HG02938 (cell line): ENCODE data around the gene DZIP1.

Source experiments
- ATAC-seq: cut with Tn5 transposase; IDR thresholded peaks from one replicate; pipeline ENCODE4 v1.9.1; 2021; ENCODE audit warnings: mild to moderate bottlenecking, moderate library complexity; ENCODE audit not compliant: unreplicated experiment

Gene DZIP1

DNA sequence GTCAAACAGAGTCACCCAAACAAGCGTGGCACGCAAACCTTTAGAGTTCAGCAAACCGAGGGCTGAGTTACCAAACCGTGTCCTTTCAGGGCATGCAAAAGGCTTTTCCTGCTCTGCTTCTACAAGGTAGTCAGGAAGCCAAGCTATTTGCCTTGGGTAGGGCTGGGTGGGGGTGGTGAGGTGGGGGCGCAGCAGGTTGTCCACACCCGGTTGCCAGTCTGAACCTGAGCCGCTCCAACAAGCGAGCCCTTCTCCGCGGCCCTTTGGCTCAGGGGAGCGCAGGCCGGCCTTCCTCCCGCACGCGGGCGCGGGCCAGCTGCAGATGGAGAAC is 92.3 kb downstream of the DZIP1 start:
- no peak for ATAC-seq

DNA sequence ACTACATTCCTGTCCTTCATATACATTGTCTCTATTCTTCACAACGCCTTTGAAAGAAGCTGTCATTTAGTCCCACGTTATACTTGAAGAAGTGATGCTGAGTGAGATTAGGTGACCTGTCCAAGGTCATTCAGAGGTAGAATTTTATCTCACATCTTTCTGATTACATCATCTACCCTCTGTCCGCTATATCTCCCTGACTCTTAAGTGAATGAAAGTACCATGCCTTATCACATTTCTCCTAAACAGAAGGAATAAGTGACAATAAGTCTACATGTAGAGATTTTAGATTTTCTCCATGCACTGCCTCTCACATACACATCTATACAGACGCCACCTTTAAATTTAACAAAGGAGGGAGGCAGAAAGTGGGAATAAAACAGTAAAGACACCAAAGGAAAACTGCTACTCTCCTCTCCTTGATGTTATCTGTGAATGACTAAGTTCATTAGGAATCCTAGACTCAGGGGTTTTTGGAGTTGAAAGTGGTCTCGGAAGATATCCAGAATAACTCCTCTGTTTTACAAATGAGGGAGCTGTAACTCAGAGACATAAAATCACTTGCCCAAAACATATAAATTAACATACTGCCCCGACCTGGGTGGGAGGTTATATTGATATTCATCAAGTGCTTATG is 96.9 kb downstream of the DZIP1 start:
- no peak for ATAC-seq

DNA sequence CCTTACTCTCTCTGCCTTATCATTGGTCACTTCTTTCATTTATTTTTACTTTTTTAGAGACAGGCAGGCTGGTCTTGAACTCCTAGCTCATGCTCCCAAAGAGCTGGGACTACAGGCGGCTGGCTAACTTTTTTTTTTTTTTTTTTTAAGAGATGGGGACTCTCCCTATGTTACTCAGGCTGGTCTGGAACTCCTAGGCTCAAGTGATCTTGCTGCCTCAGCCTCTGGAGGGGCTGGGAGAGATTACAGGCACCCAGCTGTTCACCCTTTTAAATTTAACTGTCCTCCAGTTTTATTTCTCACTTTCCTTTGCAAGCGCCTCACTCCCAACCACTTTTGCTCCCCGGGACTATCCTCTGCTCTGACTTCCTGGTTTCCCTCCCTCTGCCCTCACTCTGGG is 97.6 kb downstream of the DZIP1 start:
- no peak for ATAC-seq

DNA sequence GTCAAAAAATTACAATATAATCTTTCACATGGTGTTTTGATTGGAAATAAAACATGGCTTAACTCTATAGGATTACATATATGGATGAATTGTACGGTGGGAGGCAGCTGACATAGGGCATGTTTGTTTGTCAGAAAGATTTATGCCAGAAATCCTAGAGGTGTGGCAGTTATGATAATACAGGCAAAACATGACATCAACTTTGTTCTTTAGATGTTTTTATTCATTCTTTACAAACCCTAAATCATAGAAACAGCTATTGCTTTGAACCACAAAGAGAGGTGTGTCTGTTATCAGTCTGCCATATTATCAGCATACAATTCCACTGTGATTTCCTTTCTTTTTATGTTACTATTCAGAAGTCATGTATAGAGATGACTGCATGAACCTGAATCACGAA is 100.2 kb downstream of the DZIP1 start:
- no peak for ATAC-seq

DNA sequence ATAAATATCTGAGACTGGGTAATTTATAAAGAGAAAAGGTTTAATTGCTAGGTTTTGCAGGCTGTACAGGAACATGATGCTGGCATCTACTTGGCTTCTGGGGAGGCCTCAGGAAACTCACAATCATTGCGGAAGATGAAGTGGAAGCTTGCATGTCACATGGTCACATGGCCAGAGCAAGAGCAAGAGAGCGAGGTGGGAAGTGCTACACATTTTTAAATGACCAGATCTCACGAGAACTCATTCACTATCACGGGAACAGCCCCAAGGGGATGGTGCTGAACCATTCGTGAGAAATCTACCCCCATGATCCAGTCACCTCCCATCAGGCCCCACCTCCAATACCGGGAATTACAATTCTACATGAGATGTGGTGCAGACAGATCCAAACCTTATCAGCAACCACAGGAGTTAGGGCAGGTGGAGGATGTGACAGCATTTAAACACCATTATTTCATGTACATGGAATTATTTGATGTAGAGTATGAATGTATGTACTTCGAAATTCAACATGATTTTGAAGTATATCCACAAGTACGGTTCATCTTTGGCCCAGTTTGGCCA is 102.5 kb downstream of the DZIP1 start:
- no peak for ATAC-seq

DNA sequence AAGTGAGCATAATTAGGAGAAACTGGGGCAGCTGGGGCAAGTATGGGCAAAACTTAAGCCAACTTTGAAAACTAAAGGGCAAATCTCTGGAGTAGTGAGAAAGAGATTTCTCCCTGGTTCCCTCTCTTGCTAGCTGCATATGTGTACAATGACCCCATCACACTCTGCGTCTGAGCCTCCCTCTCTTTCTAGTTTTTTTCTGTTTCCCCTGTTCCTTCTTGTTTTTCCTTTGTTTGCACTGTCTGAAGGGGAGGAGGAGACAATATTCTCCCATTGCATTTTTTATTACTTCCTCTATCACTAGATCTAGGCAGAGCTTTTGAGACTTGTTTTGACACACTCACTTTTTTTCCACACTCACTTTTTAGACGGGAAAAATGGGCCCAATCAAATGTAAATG is 103.2 kb downstream of the DZIP1 start:
- ATAC-seq, result no peak

DNA sequence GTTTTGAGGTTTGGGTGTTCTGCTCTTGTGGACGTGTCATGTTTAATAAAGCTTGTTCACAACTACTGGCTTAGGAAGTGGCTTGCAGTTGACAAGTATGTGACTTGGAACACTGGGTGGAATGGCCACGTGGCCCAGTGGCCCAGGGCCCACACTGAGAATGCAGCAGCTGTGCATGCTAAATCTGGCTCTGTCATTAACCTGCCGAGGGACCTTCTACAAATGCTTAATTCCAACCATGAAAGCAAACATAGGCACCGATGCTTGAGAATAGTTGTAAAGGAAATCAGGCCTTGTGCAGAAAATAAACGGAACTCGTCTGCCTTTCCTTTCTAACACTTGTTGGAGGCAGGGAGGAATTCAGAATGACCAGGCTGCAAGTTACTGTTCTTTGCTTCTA is 103.6 kb downstream of the DZIP1 start:
- ATAC-seq, result no peak

DNA sequence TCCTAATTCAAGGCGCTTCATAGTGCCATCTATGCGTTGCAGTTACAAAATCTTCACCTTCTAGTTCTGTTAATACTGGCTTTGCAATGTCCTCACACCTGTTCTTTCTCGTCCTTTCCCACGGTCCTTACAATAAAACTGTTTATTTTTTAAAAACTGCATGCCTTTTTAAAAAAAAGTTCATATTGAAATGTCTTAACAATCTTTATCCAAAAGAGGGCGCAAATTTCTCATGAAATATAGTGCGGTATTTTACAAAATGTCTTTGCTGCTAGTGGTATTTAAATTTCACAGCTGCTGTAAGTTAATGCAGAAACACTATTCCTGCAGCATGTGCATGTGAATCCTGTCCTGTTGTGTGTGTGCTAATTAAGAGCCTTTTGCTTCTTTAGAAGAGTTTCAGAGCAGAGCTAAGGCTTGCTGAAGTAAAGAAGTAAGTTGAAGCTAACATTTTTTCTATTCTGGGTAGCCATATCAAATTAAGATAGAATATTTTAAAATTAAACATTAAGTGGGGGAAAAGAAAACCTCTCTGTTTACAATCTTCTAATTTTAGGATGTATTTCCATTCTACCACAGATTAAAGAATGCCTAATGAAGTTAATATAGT is 107.8 kb downstream of the DZIP1 start:
- ATAC-seq, result no peak

DNA sequence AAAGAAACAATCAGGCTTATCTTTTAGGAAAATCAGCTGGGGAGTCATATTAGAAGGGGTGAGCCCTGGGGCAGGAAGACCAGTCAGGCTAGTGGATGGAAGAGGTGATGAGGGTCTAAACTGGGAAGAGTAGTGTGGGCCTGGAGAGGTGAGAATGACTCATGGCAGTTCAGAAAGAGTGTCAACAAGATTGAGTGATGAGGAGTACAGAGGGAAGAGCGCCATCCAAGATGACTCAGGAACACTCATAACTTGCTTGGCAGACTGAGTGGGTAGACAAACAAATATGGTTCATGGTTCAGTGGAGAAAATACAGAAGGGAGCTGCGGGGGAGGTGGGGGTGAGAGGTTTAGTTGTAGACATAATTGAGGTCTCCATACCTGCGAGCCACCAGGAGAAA is 109.3 kb downstream of the DZIP1 start:
- peak; percentile 68 for ATAC-seq

DNA sequence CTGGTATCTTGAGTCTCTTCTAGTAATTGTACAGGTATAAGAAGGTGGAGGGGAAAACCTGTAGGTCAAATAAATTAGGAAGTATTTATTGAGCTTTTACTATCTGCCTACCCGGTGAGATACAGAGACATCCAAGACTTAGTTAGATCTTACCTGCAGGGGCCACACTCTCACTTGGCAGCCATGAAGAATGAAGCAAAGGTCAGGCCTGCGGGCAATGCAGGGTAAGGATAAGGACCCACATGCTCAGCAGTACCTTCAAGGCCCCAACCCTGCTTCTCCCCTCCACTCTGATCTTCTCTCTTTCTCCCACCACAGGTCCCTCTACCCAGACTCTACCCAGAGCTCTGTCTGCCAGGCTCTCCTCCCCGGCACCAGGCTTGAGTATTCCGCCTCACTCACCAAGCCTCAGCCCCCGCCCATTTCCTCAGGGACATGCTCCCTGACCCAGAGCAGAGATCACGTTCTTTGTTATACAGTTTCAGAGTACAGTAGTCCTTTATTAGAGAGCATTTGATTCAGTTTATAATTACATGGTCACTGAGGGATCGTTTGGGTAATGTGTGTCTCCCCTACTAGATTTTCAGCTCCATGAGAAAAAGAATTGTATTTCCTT is 110.9 kb downstream of the DZIP1 start:
- ATAC-seq, result no peak

DNA sequence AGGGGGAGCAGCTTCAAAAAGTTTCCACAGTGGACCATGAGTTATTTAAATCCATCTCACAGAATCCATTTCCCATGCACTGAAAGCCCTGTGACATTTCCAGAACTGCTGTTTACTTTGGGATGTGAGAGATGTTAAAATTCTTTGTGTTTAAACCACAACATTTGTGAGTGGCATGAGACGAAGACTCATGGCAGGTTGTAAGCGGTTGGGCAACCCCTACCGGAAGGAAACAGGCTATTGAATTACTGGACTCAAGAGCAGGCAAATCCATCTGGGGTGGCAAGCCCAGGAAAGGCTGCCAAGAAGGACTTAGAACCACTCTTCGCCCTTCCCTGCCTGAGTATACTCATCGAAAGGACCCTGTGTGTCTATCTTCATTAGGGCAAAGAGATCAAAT is 114.3 kb downstream of the DZIP1 start:
- ATAC-seq, result no peak
